ENCODE data around the gene PRRC1.
A peak's percentile ranks its signal among the peaks of the same experiment; 100 is the strongest.

Gene PRRC1

GRCh38 chr5:127517480-127518318, at the start of gene PRRC1:
PRRC1 (plus strand) TSS chr5:127517640; CDS start chr5:127523480, 5,840 bp downstream.
- peak; percentile 57 to 74 for DNase-seq (ENCODE audit: low read depth in 1 of 2, low spot score in 1 of 2)

- DNase-seq (ENCODE audit: low read depth in 1 of 2, low spot score in 1 of 2): no peak
Measured at GRCh38 chr5:127471211-127471610, 46.2 kb upstream of the PRRC1 start.

- no peak for DNase-seq (ENCODE audit: low read depth in 1 of 2, low spot score in 1 of 2)
Measured at GRCh38 chr5:127472700-127473099, 44.7 kb upstream of the PRRC1 start.

- DNase-seq (ENCODE audit: low read depth in 1 of 2, low spot score in 1 of 2): no peak
Measured at GRCh38 chr5:127486471-127486870, 31.0 kb upstream of the PRRC1 start.

- no peak for DNase-seq (ENCODE audit: low read depth in 1 of 2, low spot score in 1 of 2)
Measured at GRCh38 chr5:127492854-127493738, 24.3 kb upstream of the PRRC1 start.

- no peak for DNase-seq (ENCODE audit: low read depth in 1 of 2, low spot score in 1 of 2)
Measured at GRCh38 chr5:127498548-127498947, 18.9 kb upstream of the PRRC1 start.

GRCh38 chr5:127505905-127506304, 11.5 kb upstream of the PRRC1 start:
- DNase-seq (ENCODE audit: low read depth in 1 of 2, low spot score in 1 of 2): no peak

GRCh38 chr5:127506616-127507015, 10.8 kb upstream of the PRRC1 start:
- DNase-seq (ENCODE audit: low read depth in 1 of 2, low spot score in 1 of 2): no peak

- no peak for DNase-seq (ENCODE audit: low read depth in 1 of 2, low spot score in 1 of 2)
Measured at GRCh38 chr5:127508644-127509373, 8.6 kb upstream of the PRRC1 start.

- DNase-seq (ENCODE audit: low read depth in 1 of 2, low spot score in 1 of 2): no peak
Measured at GRCh38 chr5:127513408-127513970, 4.0 kb upstream of the PRRC1 start.

GRCh38 chr5:127514816-127515215, 2.6 kb upstream of the PRRC1 start:
- DNase-seq (ENCODE audit: low read depth in 1 of 2, low spot score in 1 of 2): no peak

- no peak for DNase-seq (ENCODE audit: low read depth in 1 of 2, low spot score in 1 of 2)
Measured at GRCh38 chr5:127515693-127516440, 1.6 kb upstream of the PRRC1 start.

- no peak for DNase-seq (ENCODE audit: low read depth in 1 of 2, low spot score in 1 of 2)
Measured at GRCh38 chr5:127517110-127517479, 345 bp upstream of the PRRC1 start.

GRCh38 chr5:127518319-127518621, 830 bp downstream of the PRRC1 start:
- DNase-seq (ENCODE audit: low read depth in 1 of 2, low spot score in 1 of 2): no peak

GRCh38 chr5:127519527-127519926, 2.1 kb downstream of the PRRC1 start:
- no peak for DNase-seq (ENCODE audit: low read depth in 1 of 2, low spot score in 1 of 2)

- DNase-seq (ENCODE audit: low read depth in 1 of 2, low spot score in 1 of 2): no peak
Measured at GRCh38 chr5:127521138-127521770, 3.8 kb downstream of the PRRC1 start.

- DNase-seq (ENCODE audit: low read depth in 1 of 2, low spot score in 1 of 2): no peak
Measured at GRCh38 chr5:127525181-127525580, 7.7 kb downstream of the PRRC1 start.

- DNase-seq (ENCODE audit: low read depth in 1 of 2, low spot score in 1 of 2): no peak
Measured at GRCh38 chr5:127529904-127530682, 12.7 kb downstream of the PRRC1 start.

GRCh38 chr5:127536687-127537086, 19.2 kb downstream of the PRRC1 start:
- no peak for DNase-seq (ENCODE audit: low read depth in 1 of 2, low spot score in 1 of 2)
